Measurements from ENCODE around the gene IFIT2. TPM values are rescaled to one million over a fixed set of nuclear protein-coding genes. Genes with fewer than 3 reads are reported as not detected.

The IFIT2 gene
- total and polyA plus RNA-seq, 4 donors = 4.8 to 5.5 (median 5.2) TPM

GRCh38 chr10:89342206-89342958 is 40.5 kb downstream of the IFIT2 start:
- Histone ChIP-seq H3K27ac (ENCODE audit: low read depth in 1 of 2, low read length in 2 of 2) (no peak overlapping the region), H3K36me3 (ENCODE audit: control insufficient read depth in 4 of 4, insufficient read depth in 3 of 4, low read depth in 1 of 4, low read length in 3 of 4) (peaks cover 13 to 22% (median 17%) of the 10 kb centered on the region in 4 donors), H3K4me1 (ENCODE audit: control insufficient read depth in 4 of 4, insufficient read depth in 4 of 4, low read length in 3 of 4) (peaks cover 6 to 20% (median 15%) of the 10 kb centered on the region in 4 donors), H3K9me3 (ENCODE audit: control insufficient read depth in 4 of 4, low read length in 3 of 4) (no peaks in the 10 kb centered on the region), H3K9ac (ENCODE audit: low read depth in 1 of 2, low read length in 2 of 2) (no peak overlapping the region), H3K4me3 (ENCODE audit: low read depth in 1 of 3, low read length in 3 of 3) (no peak overlapping the region), H3K27me3 (ENCODE audit: control insufficient read depth in 4 of 4, insufficient read depth in 4 of 4, low read length in 3 of 4) (no peaks in the 10 kb centered on the region)
- no peak for DNase-seq (ENCODE audit: low spot score)
- 65% methylated on average over 3 of the region's 3 CpGs for WGBS
- TF ChIP-seq YY1 (IDR thresholded peaks at IDR 0.05) (peak; percentile 27), SP1 (IDR thresholded peaks at IDR 0.05) (no peak)

- no peak for DNase-seq (ENCODE audit: low spot score)
- Histone ChIP-seq H3K9ac (ENCODE audit: low read depth in 1 of 2, low read length in 2 of 2) (no peak overlapping the region), H3K4me3 (ENCODE audit: low read depth in 1 of 3, low read length in 3 of 3) (no peak overlapping the region), H3K36me3 (ENCODE audit: control insufficient read depth in 4 of 4, insufficient read depth in 3 of 4, low read depth in 1 of 4, low read length in 3 of 4) (peaks cover 9 to 18% (median 14%) of the 10 kb centered on the region in 4 donors), H3K9me3 (ENCODE audit: control insufficient read depth in 4 of 4, low read length in 3 of 4) (no peaks in the 10 kb centered on the region), H3K4me1 (ENCODE audit: control insufficient read depth in 4 of 4, insufficient read depth in 4 of 4, low read length in 3 of 4) (peaks cover 6 to 25% (median 17%) of the 10 kb centered on the region in 4 donors), H3K27me3 (ENCODE audit: control insufficient read depth in 4 of 4, insufficient read depth in 4 of 4, low read length in 3 of 4) (no peaks in the 10 kb centered on the region), H3K27ac (ENCODE audit: low read depth in 1 of 2, low read length in 2 of 2) (no peak overlapping the region)
- WGBS = 95% methylated on average over 5 of the region's 5 CpGs
- TF ChIP-seq ATF3 (IDR thresholded peaks at IDR 0.05) = no peak
- TF ChIP-seq TAF1 (conservative IDR thresholded peaks at IDR 0.05) = no peak
- no peak for TF ChIP-seq JUND (IDR thresholded peaks at IDR 0.05)
- TF ChIP-seq RXRA (IDR thresholded peaks at IDR 0.05) = no peak
- TF ChIP-seq ZBTB33 (IDR thresholded peaks at IDR 0.05) = no peak
- no peak for TF ChIP-seq CTCF (IDR thresholded peaks at IDR 0.05; ENCODE audit: low read depth, low read length, missing input control)
- no peak for TF ChIP-seq EGR1 (IDR thresholded peaks at IDR 0.05; ENCODE audit: low read depth in 2 of 2)
- no peak for TF ChIP-seq SP1 (IDR thresholded peaks at IDR 0.05)
- TF ChIP-seq REST (IDR thresholded peaks at IDR 0.05) = no peak
- no peak for TF ChIP-seq GABPA (IDR thresholded peaks at IDR 0.05 in 1 of 2, conservative IDR thresholded peaks at IDR 0.05 in 1 of 2)
- TF ChIP-seq FOXA2 (IDR thresholded peaks at IDR 0.05) = no peak
Measured at GRCh38 chr10:89343089-89343767, 41.4 kb downstream of the IFIT2 start.

Data from liver (tissue), 9 donors.